ENCODE results near the gene USP35.

- TF ChIP-seq CTCF (conservative IDR thresholded peaks at IDR 0.05 in 1 of 2, IDR thresholded peaks at IDR 0.05 in 1 of 2; ENCODE audit: extremely low read depth in 1 of 2, insufficient read depth in 1 of 2, low read depth in 1 of 2, low read length in 2 of 2): no peak
- no peak for TF ChIP-seq EZH2 (IDR thresholded peaks at IDR 0.05; ENCODE audit: borderline replicate concordance, low read length)
These were observed 21.4 kb downstream of the USP35 start for GRCh38 chr11:78210000-78210608.
